ENCODE data around the gene PDIA4.

GRCh38 chr7:149072438-149072775 lies 44.1 kb upstream of the PDIA4 start:
- no peak for TF ChIP-seq MAX (IDR thresholded peaks at IDR 0.05)
- TF ChIP-seq CBX2 (IDR thresholded peaks at IDR 0.05; ENCODE audit: borderline replicate concordance, low read depth): no peak
- no peak for TF ChIP-seq ESRRA (IDR thresholded peaks at IDR 0.05; ENCODE audit: borderline replicate concordance, low read length)
- no peak for TF ChIP-seq RFX5 (IDR thresholded peaks at IDR 0.05)

Measured in A549 (cell line).